HepG2 (cell line): ENCODE results near the gene ATP1A1.

ENCODE experiments used
- ATF3 ChIP-seq: sonication (generic); formaldehyde crosslinking; IDR thresholded peaks from 2 replicates; pipeline ENCODE4 v1.4.0; 2020; ENCODE audit warnings: missing genetic modification reagents
- POLR2A ChIP-seq, 2 experiments: IDR thresholded peaks; 2 replicates each; pipeline ENCODE4 v1.6.1; 2011; ENCODE audit warnings: low read depth in 2 of 2, low read length in 2 of 2, mild to moderate bottlenecking in 1 of 2, moderate library complexity in 1 of 2; ENCODE audit not compliant: insufficient read depth in 1 of 2
- SAFB2 ChIP-seq: sonication (generic); formaldehyde crosslinking; IDR thresholded peaks from 2 replicates; pipeline ENCODE4 v1.5.1; 2020; ENCODE audit warnings: missing genetic modification reagents, low read depth, mild to moderate bottlenecking, borderline replicate concordance

- TF ChIP-seq SAFB2 (CRISPR knock-in tag) (no peak), POLR2A (IDR thresholded peaks at IDR 0.05; ENCODE audit: insufficient read depth in 1 of 2, low read depth in 2 of 2, low read length in 2 of 2) (no peak), ATF3 (no peak)
These were observed 42.2 kb upstream of the ATP1A1 start for GRCh38 chr1:116330846-116331245.
